ENCODE results near the gene PROX2.

- TF ChIP-seq CTCF (IDR thresholded peaks at IDR 0.05; ENCODE audit: low read depth, low read length): no peak
- no peak for TF ChIP-seq EZH2phosphoT487 (IDR thresholded peaks at IDR 0.05; ENCODE audit: low read depth)
Observed at GRCh38 chr14:74875204-74875603, 741 bp downstream of the PROX2 start.
